Measurements from ENCODE around the gene PATL1. TPM values are rescaled to one million over a fixed set of nuclear protein-coding genes. Genes with fewer than 3 reads are reported as not detected.
A peak's percentile ranks its signal among the peaks of the same experiment; 100 is the strongest.

PATL1 gene
- total and polyA plus RNA-seq, 2 of the 8 experiments (the other 6 are each of a cell fraction or from before 2014, with no cell fraction given), result 30.4 to 33.4 TPM

DNA sequence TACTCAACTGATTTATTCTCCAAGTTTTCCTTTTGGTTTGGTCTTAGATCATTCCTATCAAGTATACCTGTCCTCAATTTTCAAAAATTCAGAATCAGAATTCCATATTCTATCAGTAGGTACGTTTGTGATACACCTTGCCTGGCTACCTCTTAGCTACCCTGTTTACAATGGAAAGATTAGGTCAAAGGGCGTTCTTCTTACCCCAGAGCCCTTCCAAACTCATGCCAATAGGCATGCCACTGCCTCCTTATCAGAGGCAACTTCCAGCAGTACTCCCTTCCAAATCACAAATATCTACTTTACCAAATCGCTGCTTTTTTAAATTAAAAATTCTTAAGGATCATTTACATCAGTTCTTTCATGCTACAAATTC is 1.0 kb downstream of the PATL1 start:
- DNase-seq (ENCODE audit: low read depth in 1 of 2, low spot score in 2 of 2), result no peak
- Histone ChIP-seq H3K79me1 (ENCODE audit: low read depth, low read length) (no peaks in the 10 kb centered on the region), H3K23me2 (ENCODE audit: low read depth, low read length) (peaks cover 3% of the 10 kb centered on the region), H3K4me3 (ENCODE audit: extremely low read depth in 1 of 4, insufficient read depth in 2 of 4, low read depth in 3 of 4, low read length in 4 of 4) (peak overlapping the region; percentile 72 to 83 (median 74); a peak in 7 of 8 replicates), H2BK15ac (ENCODE audit: low read length) (no peak overlapping the region), H3K23ac (ENCODE audit: insufficient read length) (no peak overlapping the region), H2AFZ (ENCODE audit: low read length) (no peak overlapping the region), H3K56ac (replicated peaks; ENCODE audit: insufficient read length, low read depth, low read length) (no peak overlapping the region), H2BK120ac (replicated peaks; ENCODE audit: low read depth, low read length) (no peak overlapping the region), H3K14ac (ENCODE audit: insufficient read length) (no peak overlapping the region), H3K9me3 (ENCODE audit: insufficient read depth in 2 of 2, low read depth in 1 of 2, low read length in 1 of 2) (no peaks in the 10 kb centered on the region), H4K5ac (ENCODE audit: insufficient read length, low read depth, low read length) (no peak overlapping the region), H3K18ac (ENCODE audit: extremely low read depth, low read length) (no peak overlapping the region), H3K79me2 (ENCODE audit: control insufficient read depth in 1 of 2, insufficient read depth in 2 of 2, low read length in 2 of 2) (peaks cover 0 to 14% of the 10 kb centered on the region in 2 experiments; a peak in 2 of 4 replicates), H4K20me1 (replicated peaks in 1 of 2; ENCODE audit: control insufficient read depth in 1 of 2, insufficient read depth in 2 of 2, low read length in 2 of 2) (peaks cover 1 to 3% of the 10 kb centered on the region in 2 experiments), H3K4me2 (ENCODE audit: insufficient read depth in 1 of 2, low read depth in 2 of 2, low read length in 2 of 2) (peak overlapping the region; percentile 71 to 74), H2AK5ac (ENCODE audit: low read depth, low read length) (no peak overlapping the region), H3K36me3 (ENCODE audit: control insufficient read depth in 2 of 4, insufficient read depth in 4 of 4, low read length in 3 of 4) (peaks cover 3 to 31% (median 17%) of the 10 kb centered on the region in 4 experiments; a peak in 6 of 8 replicates), H2BK5ac (ENCODE audit: low read depth, low read length) (no peak overlapping the region), H4K8ac (ENCODE audit: extremely low read depth, insufficient read depth, low read length) (no peak overlapping the region), H2BK20ac (ENCODE audit: low read length) (no peak overlapping the region), H3K4me1 (replicated peaks in 1 of 4; ENCODE audit: control insufficient read depth in 3 of 4, insufficient read depth in 4 of 4, low read length in 3 of 4) (peaks cover 0 to 8% (median 3%) of the 10 kb centered on the region in 4 experiments; a peak in 2 of 7 replicates), H4K91ac (replicated peaks; ENCODE audit: insufficient read length, low read length) (no peak overlapping the region), H2BK12ac (ENCODE audit: low read depth, low read length) (no peak overlapping the region), H3K27ac (ENCODE audit: low read depth, low read length) (no peak overlapping the region), H3K9ac (replicated peaks in 1 of 4; ENCODE audit: extremely low read depth in 1 of 4, low read depth in 3 of 4, low read length in 3 of 4) (peak overlapping the region in 1 of 4 experiments; percentile 58; a peak in 2 of 7 replicates), H3K4ac (replicated peaks; ENCODE audit: insufficient read length, low read depth, low read length) (no peak overlapping the region), H3K27me3 (replicated peaks in 1 of 4; ENCODE audit: control insufficient read depth in 3 of 4, extremely low read depth in 1 of 4, insufficient read depth in 3 of 4, low read length in 3 of 4) (no peaks in the 10 kb centered on the region)
- POLR2A ChIA-PET (ENCODE audit: partially characterized antibody), result no interaction called here
- no peak for FAIRE-seq
- CTCF ChIA-PET (ENCODE audit: partially characterized antibody), result interaction anchor here (1.7 kb wide), 1 partner anchor 12 kb away, joined by 11 read pairs; no protein-coding TSS in a partner anchor
- TF ChIP-seq SUZ12 (IDR thresholded peaks at IDR 0.05; ENCODE audit: low read length) (no peak), MAFK (IDR thresholded peaks at IDR 0.05; ENCODE audit: low read depth, low read length) (no peak), YY1 (IDR thresholded peaks at IDR 0.05; ENCODE audit: low read depth, low read length) (no peak), FOSL1 (IDR thresholded peaks at IDR 0.05; ENCODE audit: insufficient read depth, low read depth, low read length) (no peak), KDM1A (IDR thresholded peaks at IDR 0.05; ENCODE audit: borderline replicate concordance, low read length) (no peak), JUN (IDR thresholded peaks at IDR 0.05; ENCODE audit: low read depth, low read length) (no peak), RBBP5 (IDR thresholded peaks at IDR 0.05; ENCODE audit: borderline replicate concordance, low read depth, low read length) (no peak), EP300 (IDR thresholded peaks at IDR 0.05; ENCODE audit: borderline replicate concordance in 1 of 2, low read depth in 2 of 2, low read length in 2 of 2) (no peak), ZNF274 (IDR thresholded peaks at IDR 0.05; ENCODE audit: borderline replicate concordance, extremely low read depth, low read length) (no peak), CTBP2 (IDR thresholded peaks at IDR 0.05; ENCODE audit: borderline replicate concordance, insufficient read depth, insufficient read length, low read length) (no peak), PHF8 (conservative IDR thresholded peaks at IDR 0.05; ENCODE audit: low read depth, low read length) (no peak), TAF7 (optimal IDR thresholded peaks at IDR 0.05; ENCODE audit: borderline replicate concordance, low read depth, low read length) (no peak), NRF1 (IDR thresholded peaks at IDR 0.05; ENCODE audit: low read depth, low read length) (no peak), HDAC6 (IDR thresholded peaks at IDR 0.05; ENCODE audit: low read depth, low read length) (no peak)
- WGBS, 2 experiments (ENCODE audit: extremely low coverage in 1 of 2, insufficient coverage in 1 of 2, insufficient read length in 1 of 2, insufficient replicate concordance in 2 of 2, low coverage in 1 of 2, low lambda C conversion rate in 2 of 2, missing lambda C conversion rate in 1 of 2), result 56 to 100% methylated on average over 1 to 3 of the region's 3 CpGs

Measured in H1 (cell line).